Stimulated activated CD4-positive, alpha-beta T cell treated with anti-CD3 and anti-CD28 coated beads, Interleukin-1b, Interleukin-23, amount 100 ng/mL, for 1 hour (primary cell): ENCODE measurements around the gene HNRNPA2B1.
"Not testable (repeated sequence)": the region's sequence is repeated elsewhere in the genome, so short reads cannot be mapped to it uniquely, and the experiment has no call there.

Experiments used
- DNase-seq, 2 donors: peaks; one replicate each; pipeline ENCODE4 v3.0.0-alpha.2; 2020; ENCODE audit warnings: low read depth in 2 of 2

HNRNPA2B1 gene

GRCh38 chr7:26147646-26148306 is 52.8 kb downstream of the HNRNPA2B1 start:
- not testable (repeated sequence) for DNase-seq

- no peak for DNase-seq
Measured at GRCh38 chr7:26147030-26147429, 53.5 kb downstream of the HNRNPA2B1 start.

GRCh38 chr7:26145238-26145637 is 55.3 kb downstream of the HNRNPA2B1 start:
- no peak for DNase-seq

GRCh38 chr7:26144184-26145080 is 56.1 kb downstream of the HNRNPA2B1 start:
- DNase-seq: no peak

DNA sequence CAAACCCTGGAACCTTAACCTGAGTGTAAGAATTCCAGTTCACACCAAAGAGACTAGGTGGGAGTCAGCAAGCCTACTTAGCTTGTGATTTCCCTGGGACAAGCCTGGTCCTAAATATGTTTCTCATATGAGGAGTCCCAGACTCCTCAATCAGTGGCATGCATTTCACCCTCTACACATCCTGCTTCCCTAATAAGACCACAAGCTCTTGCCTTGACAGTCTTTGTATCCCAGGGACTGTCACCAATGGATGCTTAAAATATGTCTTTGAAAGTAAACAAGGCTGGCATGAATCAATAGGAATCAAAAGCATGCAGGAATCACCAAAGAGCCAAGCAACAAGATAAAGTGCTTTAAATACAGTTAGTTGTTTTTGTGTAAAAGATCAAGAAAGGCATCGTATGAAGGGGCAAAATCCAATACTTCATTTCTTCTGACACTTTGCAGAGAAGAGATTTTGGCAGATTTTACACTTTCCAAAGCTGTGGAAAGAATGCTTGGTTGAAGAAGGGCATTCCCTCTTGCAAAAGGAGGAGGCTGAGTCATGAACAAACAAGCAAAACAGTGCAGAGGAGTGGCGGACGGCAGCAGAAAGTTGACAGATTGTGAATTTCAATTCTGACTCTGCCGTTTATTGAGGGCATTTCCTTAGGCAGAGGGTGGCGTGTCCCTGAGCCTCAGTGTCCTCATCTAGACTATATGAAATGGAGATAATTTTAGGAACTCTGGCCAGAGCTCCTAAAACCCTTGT is 57.1 kb downstream of the HNRNPA2B1 start:
- no peak for DNase-seq

DNA sequence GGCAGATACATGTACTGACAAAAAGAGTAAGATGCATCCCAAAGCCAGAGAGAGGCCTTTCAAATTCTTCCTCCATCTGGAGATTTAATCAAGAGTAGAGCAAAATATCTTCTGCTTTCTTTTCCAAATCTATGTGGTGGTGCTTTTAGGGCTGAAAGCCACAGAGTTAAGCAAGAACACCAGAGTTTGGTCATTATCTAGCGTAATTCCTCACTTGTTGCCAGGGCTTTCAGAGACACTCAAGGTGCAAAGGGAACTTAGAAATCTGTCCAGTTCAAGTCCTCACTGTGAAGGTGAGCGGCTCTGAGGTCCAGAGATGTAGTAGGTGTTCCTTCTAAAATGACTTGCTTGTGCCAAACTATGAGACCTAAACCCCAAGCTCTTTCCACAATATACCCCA is 59.5 kb downstream of the HNRNPA2B1 start:
- DNase-seq: no peak

- DNase-seq: no peak
Measured at GRCh38 chr7:26140380-26140779, 60.2 kb downstream of the HNRNPA2B1 start.
